ENCODE data around the gene SLC17A1. TPM values are rescaled to one million over a fixed set of nuclear protein-coding genes. Genes with fewer than 3 reads are reported as not detected.
A peak's percentile ranks its signal among the peaks of the same experiment; 100 is the strongest.

The SLC17A1 gene
- total and polyA plus RNA-seq, 2 of the 13 experiments (the other 11 are each of a cell fraction or from before 2014, with no cell fraction given), result 0.09 to 2.1 TPM

GRCh38 chr6:25833136-25833535 lies 1.3 kb upstream of the SLC17A1 start (continued):
- TF ChIP-seq TFDP2 (CRISPR knock-in tag; IDR thresholded peaks at IDR 0.05) (no peak), ZNF329 (CRISPR knock-in tag; IDR thresholded peaks at IDR 0.05; ENCODE audit: low read depth) (no peak), ZNF782 (CRISPR knock-in tag; IDR thresholded peaks at IDR 0.05; ENCODE audit: borderline replicate concordance) (no peak), ZNF724P (CRISPR knock-in tag; IDR thresholded peaks at IDR 0.05; ENCODE audit: borderline replicate concordance) (no peak), RARA (CRISPR knock-in tag; IDR thresholded peaks at IDR 0.05) (peak; percentile 42; the same call in 1 of the 2 replicates), ZNF609 (CRISPR knock-in tag; IDR thresholded peaks at IDR 0.05; ENCODE audit: borderline replicate concordance) (no peak; the same call in 1 of the 2 replicates), SMARCE1 (IDR thresholded peaks at IDR 0.05; ENCODE audit: borderline replicate concordance) (no peak), DR1 (CRISPR knock-in tag; IDR thresholded peaks at IDR 0.05) (no peak), ZNF841 (CRISPR knock-in tag; IDR thresholded peaks at IDR 0.05; ENCODE audit: borderline replicate concordance) (no peak), HNF4A (CRISPR knock-in tag; IDR thresholded peaks at IDR 0.05) (peak; percentile 79), KDM1A (CRISPR knock-in tag; IDR thresholded peaks at IDR 0.05) (no peak), RCOR2 (CRISPR knock-in tag; IDR thresholded peaks at IDR 0.05) (peak; percentile 50; the same call in 1 of the 2 replicates), PTBP1 (IDR thresholded peaks at IDR 0.05; ENCODE audit: low read depth, low read length, poor library complexity, severe bottlenecking) (no peak), TEAD3 (CRISPR knock-in tag; optimal IDR thresholded peaks at IDR 0.05; ENCODE audit: borderline replicate concordance) (peak; percentile 67), CBX2 (IDR thresholded peaks at IDR 0.05; ENCODE audit: low read depth, low read length) (no peak), CBX2 (CRISPR knock-in tag; IDR thresholded peaks at IDR 0.05; ENCODE audit: low read depth) (no peak), ZFP82 (CRISPR knock-in tag; IDR thresholded peaks at IDR 0.05; ENCODE audit: borderline replicate concordance) (no peak), ZNF619 (CRISPR knock-in tag; IDR thresholded peaks at IDR 0.05) (no peak), PAXIP1 (CRISPR knock-in tag; conservative IDR thresholded peaks at IDR 0.05) (peak; percentile 78), BCL3 (CRISPR knock-in tag; IDR thresholded peaks at IDR 0.05) (no peak), BCL6 (CRISPR knock-in tag; IDR thresholded peaks at IDR 0.05) (peak; percentile 71)

Measured in HepG2 (cell line).